Right lung (tissue), 5 donors: ENCODE results near the gene ZNF414. TPM values are rescaled to one million over a fixed set of nuclear protein-coding genes. Genes with fewer than 3 reads are reported as not detected.
A peak's percentile ranks its signal among the peaks of the same experiment; 100 is the strongest.

Experiments used
- DNase-seq, 2 donors: peaks; one replicate each; pipeline ENCODE4 v3.0.0-alpha.2; 2013
- polyA plus RNA-seq, 5 donors: library from polyadenylated mRNA; unstranded; fragments of 120-200 nt; gene quantifications; one replicate each; pipeline versions ENCODE4 v1.2.1 to v1.2.3, GENCODE V29; 2013; ENCODE audit warnings: inconsistent platforms in 1 of 5, low replicate concordance in 1 of 5; ENCODE audit not compliant: insufficient read length in 5 of 5, insufficient read depth in 1 of 5

Gene ZNF414
- polyA plus RNA-seq, 5 donors = 16.3 to 38.3 (median 20.8) TPM

DNA sequence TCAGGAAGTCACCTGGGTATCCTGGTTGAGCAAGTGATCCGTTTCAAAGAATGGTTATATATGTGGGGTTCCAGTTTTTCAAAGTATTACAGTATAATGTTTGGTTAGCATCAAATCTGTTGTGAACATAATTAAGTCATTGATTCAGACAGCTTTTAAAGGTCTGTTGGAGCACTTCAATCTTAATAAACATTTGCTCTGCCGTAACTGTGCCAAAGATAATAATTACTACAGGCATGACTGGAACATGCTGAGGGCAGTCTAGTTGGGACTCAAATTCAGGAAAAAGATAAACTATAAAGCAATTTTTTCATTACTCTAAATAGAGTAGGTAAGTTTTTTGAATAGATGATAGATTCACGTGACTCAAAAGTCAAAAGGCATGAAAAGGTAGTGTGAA, 45.8 kb downstream of the ZNF414 start:
- DNase-seq = no peak

DNA sequence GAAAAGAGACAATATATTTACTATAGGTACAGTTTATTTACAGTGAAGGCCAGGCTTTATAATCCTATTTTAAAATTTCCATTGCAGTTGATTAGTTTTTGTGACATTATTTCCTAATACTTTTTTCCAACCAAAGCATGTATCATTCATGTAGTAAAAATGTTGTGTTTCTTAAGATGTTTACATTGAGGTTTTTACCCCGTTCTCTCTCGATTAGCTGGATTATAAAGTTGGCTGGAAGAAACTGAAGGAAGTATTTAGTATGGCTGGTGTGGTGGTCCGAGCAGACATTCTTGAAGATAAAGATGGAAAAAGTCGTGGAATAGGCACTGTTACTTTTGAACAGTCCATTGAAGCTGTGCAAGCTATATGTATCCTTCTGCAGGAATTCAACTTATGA, 47.9 kb downstream of the ZNF414 start:
- DNase-seq = no peak

DNA sequence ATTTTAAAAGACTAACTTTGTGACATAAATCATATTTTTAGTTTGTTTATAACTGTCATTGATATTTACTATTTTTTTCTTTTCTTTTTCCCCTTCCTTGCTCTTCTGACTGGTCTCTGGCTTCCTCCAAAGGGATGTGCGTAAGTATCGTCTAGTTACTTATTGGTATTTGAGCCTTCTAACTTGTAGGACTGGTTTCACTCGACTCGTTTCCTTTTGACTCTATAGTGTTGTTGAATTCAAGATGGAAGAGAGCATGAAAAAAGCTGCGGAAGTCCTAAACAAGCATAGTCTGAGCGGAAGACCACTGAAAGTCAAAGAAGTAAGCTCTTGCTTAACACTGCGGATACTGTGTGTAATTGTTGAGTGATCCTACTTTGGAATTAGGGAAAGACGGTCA, 50.6 kb downstream of the ZNF414 start:
- peak in 1 of 2 donors; percentile 41 for DNase-seq

DNA sequence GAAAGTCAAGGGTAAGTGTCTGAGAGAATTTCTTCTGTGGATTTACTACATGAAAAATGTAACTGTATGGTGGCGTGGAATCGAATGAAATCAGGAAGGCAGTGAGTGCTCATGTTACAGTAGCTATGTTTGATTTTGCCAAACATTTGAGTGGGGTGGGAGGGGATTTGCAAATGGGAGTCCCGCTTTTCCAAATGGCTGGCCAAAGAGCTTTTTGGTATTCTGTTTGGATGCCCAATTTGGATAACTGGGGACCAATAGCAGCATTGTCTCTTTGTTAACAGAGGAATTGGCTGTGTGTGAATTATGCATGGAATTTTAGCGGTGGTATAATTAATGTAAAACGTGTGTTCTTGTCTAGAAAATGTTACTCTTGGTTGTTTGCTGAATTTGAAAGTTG, 51.4 kb downstream of the ZNF414 start:
- no peak for DNase-seq

DNA sequence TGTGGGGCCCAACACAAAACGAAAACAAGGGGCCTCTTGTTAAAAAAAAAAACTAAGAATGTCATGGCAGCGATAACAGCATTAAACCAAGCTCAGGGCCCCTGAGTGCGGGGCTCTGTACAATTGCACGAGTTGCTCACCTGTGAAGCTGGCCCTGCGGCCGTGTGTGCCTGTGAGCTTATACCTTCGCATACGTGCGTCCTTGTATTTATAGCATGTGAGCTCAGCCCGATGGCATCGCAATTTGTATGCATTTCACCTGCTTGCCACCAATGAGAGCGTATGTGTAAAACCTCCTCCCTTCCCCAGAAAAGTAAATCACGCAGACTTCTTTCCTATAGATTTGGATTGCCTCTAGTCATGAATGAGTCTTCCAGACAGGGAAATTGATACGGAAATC, 52.1 kb downstream of the ZNF414 start:
- no peak for DNase-seq

DNA sequence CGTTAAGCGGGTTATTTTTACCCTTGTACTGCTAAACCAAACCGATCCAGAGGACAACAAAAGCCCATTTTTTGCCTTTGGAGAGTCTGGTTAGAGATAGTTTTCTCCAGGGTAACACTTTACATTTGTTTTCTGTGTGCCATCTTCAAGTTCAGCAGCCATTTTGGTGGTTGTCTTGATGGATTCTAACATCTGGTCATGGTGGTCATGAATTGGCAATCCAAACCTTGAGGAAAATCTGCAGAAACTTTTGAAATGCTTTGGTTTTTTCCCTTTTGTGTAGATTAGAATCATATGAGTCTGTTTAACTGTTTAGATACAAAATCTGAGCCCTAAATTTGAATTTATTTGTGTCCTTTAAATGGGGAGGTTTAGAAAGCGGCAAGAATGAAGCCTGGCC, 52.6 kb downstream of the ZNF414 start:
- DNase-seq = no peak

DNA sequence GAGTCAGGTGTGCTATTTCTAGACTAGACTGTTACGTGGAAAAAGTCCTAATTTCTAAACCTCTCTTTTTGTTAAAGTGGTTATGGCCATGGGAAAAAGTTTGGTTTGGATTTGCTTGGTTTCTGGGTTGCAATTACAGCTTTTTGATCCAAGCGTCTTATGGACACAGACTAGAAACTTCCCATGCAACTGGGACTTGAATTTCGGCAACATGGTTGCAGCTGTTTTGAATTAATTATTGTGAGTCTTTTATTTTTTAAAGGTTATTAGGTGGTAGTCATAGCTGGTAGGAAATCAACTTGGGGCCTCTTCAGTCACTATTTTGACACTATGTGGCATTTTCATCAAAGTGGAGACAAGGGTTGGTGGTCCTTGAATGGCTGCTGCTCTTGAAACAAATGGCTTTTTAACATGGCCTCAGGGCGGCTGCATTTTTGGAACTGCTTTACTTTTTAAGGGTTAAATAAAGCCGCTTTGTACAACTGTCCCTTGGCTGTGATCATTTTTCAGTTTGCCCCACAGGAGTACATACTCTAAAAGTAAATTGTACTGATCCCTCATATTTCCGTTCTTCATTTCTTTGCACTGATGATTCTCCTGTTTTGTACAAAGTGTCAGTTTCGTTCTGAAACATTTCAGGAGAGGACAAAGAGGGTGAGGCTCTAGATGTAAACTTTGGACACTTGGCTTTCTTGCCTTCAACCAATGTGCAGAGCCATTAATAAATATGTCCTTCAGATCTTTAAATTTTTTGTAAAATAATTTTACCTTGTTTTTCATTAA, 53.3 kb downstream of the ZNF414 start:
- DNase-seq = no peak

Other genes with a start within 250 kb of the ZNF414 start
- gene CD320, start 205.8 kb downstream of the ZNF414 start, polyA plus RNA-seq = 10 to 100 TPM; 26.9 to 53.9 (median 33.0) TPM
- 10 to 100 TPM; 29.6 to 36.3 (median 35.6) TPM for gene NDUFA7, start 192.8 kb downstream of the ZNF414 start, polyA plus RNA-seq
- 100 to 1,000 TPM; 455 to 946 (median 563) TPM for gene RPS28, start 192.7 kb downstream of the ZNF414 start, polyA plus RNA-seq
- gene KANK3, start 170.9 kb downstream of the ZNF414 start, polyA plus RNA-seq = 10 to 100 TPM; 13.0 to 26.5 (median 16.8) TPM
- 1 to 10 TPM; 2.9 to 7.6 (median 4.6) TPM for gene ANGPTL4, start 150.0 kb downstream of the ZNF414 start, polyA plus RNA-seq
- 100 to 1,000 TPM in 4 of 5 donors, 10 to 100 TPM in 1; 97.7 to 161 (median 121) TPM for gene RAB11B, start 123.8 kb downstream of the ZNF414 start, polyA plus RNA-seq
- gene MARCHF2, start 100.9 kb downstream of the ZNF414 start, polyA plus RNA-seq = 10 to 100 TPM in 3 of 5 donors, 1 to 10 TPM in 2; 9.4 to 17.0 (median 10.6) TPM
- 100 to 1,000 TPM; 281 to 444 (median 337) TPM for gene HNRNPM, start 69.2 kb downstream of the ZNF414 start, polyA plus RNA-seq
- 1 to 10 TPM; 1.9 to 3.9 (median 2.9) TPM for gene PRAM1, start 11.5 kb downstream of the ZNF414 start, polyA plus RNA-seq
- 10 to 100 TPM; 10.8 to 14.6 (median 11.1) TPM for gene MYO1F, start 63.3 kb upstream of the ZNF414 start, polyA plus RNA-seq
- 10 to 100 TPM; 46.0 to 71.3 (median 53.9) TPM for gene ADAMTS10, start 96.5 kb upstream of the ZNF414 start, polyA plus RNA-seq
- gene NFILZ, start 116.5 kb upstream of the ZNF414 start, polyA plus RNA-seq = not detected
- not detected for gene ACTL9, start 184.6 kb upstream of the ZNF414 start, polyA plus RNA-seq
- not detected for gene OR2Z1, start 207.5 kb upstream of the ZNF414 start, polyA plus RNA-seq